HepG2 (cell line): ENCODE measurements around the gene CD200. TPM values are rescaled to one million over a fixed set of nuclear protein-coding genes. Genes with fewer than 3 reads are reported as not detected.

ENCODE experiments used
- ATAC-seq: fragments of 200-7000 bp; cut with Tn5 transposase; 3 replicates; pipeline ENCODE4 v1.9.1; 2020; ENCODE audit warnings: mild to moderate bottlenecking, moderate library complexity
- BruUV-seq: library from RNA; stranded (reverse); fragments of 400-500 nt; replicated peaks from 2 replicates; lab custom pipeline; 2021; lab: Mats Ljungman, UMichigan
- CTCF ChIA-PET: fragments of 300-600 bp; formaldehyde crosslinking; extraction: SDS; loops from one replicate; lab custom pipeline; 2021; ENCODE audit warnings: low total read pairs, inconsistent platforms, low intra/inter-chr PET ratio; lab: Yijun Ruan, JAX
- POLR2A ChIA-PET: fragments of 350-600 bp; sonication (Branson Sonifier 250); formaldehyde crosslinking; loops from one replicate; lab custom pipeline; 2020; ENCODE audit warnings: antibody characterized with exemption, inconsistent platforms; lab: Yijun Ruan, JAX
- DNase-seq: peaks from one replicate; pipeline ENCODE4 v3.0.0-alpha.2; 2015; ENCODE audit warnings: low spot score
- FAIRE-seq: peaks from 3 replicates; lab custom pipeline; 2011; peaks lifted over from hg19 to GRCh38; lab: Jason Lieb, UNC
- H2AFZ ChIP-seq: one replicate; pipeline ENCODE4 v1.6.1; 2011; ENCODE audit warnings: low read length, inconsistent platforms
- H3K27ac ChIP-seq: fragments of 300-600 bp; 3 replicates; pipeline ENCODE4 v1.8.0; 2011; ENCODE audit warnings: mixed run types, mild to moderate bottlenecking, mixed read lengths, low read length, inconsistent platforms; ENCODE audit not compliant: insufficient read depth; ENCODE audit errors: extremely low read length
- H3K27me3 ChIP-seq, 2 experiments: fragments of 200-600 bp in 1 of 2; 2 replicates in 1 of 2; 3 replicates in 1 of 2; pipeline versions ENCODE4 v1.6.0 to v1.8.0; 2011; ENCODE audit warnings: low read length in 2 of 2, mild to moderate bottlenecking in 2 of 2, moderate library complexity in 2 of 2, inconsistent platforms in 1 of 2; ENCODE audit not compliant: insufficient read depth in 2 of 2, control insufficient read depth in 1 of 2
- H3K36me3 ChIP-seq, 2 experiments: fragments of 200-600 bp in 1 of 2; replicated peaks in 1 of 2; 2 replicates in 1 of 2; 3 replicates in 1 of 2; pipeline versions ENCODE4 v1.5.1 to v1.8.0; 2011; ENCODE audit warnings: low read length in 2 of 2, inconsistent platforms in 1 of 2; ENCODE audit not compliant: insufficient read depth in 2 of 2, control insufficient read depth in 1 of 2
- H3K4me1 ChIP-seq: 2 replicates; pipeline ENCODE4 v1.5.1; 2012; ENCODE audit warnings: low read length, inconsistent platforms; ENCODE audit not compliant: insufficient read depth
- H3K4me2 ChIP-seq: 2 replicates; pipeline ENCODE4 v1.6.0; 2011; ENCODE audit warnings: low read depth, low read length, inconsistent platforms
- H3K4me3 ChIP-seq, 3 experiments: fragments of 200-600 bp in 1 of 3; sonication (generic), shearing (Covaris generic) in 1 of 3; replicated peaks in 1 of 3; 2 replicates each; pipeline ENCODE4 v1.5.1; 2011 to 2016; ENCODE audit warnings: low read length in 3 of 3, inconsistent platforms in 2 of 3, low read depth in 2 of 3, mild to moderate bottlenecking in 2 of 3, control low read depth in 1 of 3, mixed read lengths in 1 of 3; ENCODE audit not compliant: insufficient read depth in 1 of 3
- H3K79me2 ChIP-seq: one replicate; pipeline ENCODE4 v1.6.1; 2011; ENCODE audit warnings: low read length, inconsistent platforms; ENCODE audit not compliant: insufficient read depth
- H3K9ac ChIP-seq: 2 replicates; pipeline ENCODE4 v1.6.0; 2011; ENCODE audit warnings: mild to moderate bottlenecking, low read depth, low read length, inconsistent platforms; ENCODE audit not compliant: insufficient read depth
- H3K9me3 ChIP-seq: 2 replicates; pipeline ENCODE4 v1.5.1; 2012; ENCODE audit warnings: mild to moderate bottlenecking, low read length
- H4K20me1 ChIP-seq: 2 replicates; pipeline ENCODE4 v1.6.0; 2011; ENCODE audit warnings: inconsistent platforms, mild to moderate bottlenecking, low read length, moderate library complexity; ENCODE audit not compliant: insufficient read depth
- ARID4A ChIP-seq: sonication (generic); formaldehyde crosslinking; IDR thresholded peaks from 2 replicates; pipeline ENCODE4 v1.5.0; 2020; ENCODE audit warnings: mild to moderate bottlenecking, missing genetic modification reagents, borderline replicate concordance
- PPARG ChIP-seq: conservative IDR thresholded peaks from 2 replicates; pipeline ENCODE4 v1.6.1; 2016; ENCODE audit warnings: missing biosample characterization, missing genetic modification reagents
- SAFB2 ChIP-seq: sonication (generic); formaldehyde crosslinking; IDR thresholded peaks from 2 replicates; pipeline ENCODE4 v1.5.1; 2020; ENCODE audit warnings: missing genetic modification reagents, low read depth, mild to moderate bottlenecking, borderline replicate concordance
- ZBTB1 ChIP-seq: sonication (generic); formaldehyde crosslinking; IDR thresholded peaks from 2 replicates; pipeline ENCODE4 v1.4.0; 2020; ENCODE audit warnings: missing genetic modification reagents, borderline replicate concordance
- WGBS: methylation state at CpG from one replicate; pipeline ENCODE4 v1.1.6; 2017; ENCODE audit warnings: low lambda C conversion rate; 5-methylcytosine and 5-hydroxymethylcytosine counted together
- in situ Hi-C: cut with HindIII; loops from 2 replicates; pipeline ENCODE4 v1.10.0; 2017; ENCODE audit warnings: low pct_unique_long_range_greater_than_20kb; ENCODE audit not compliant: extremely low pct_ligation_motif_present
- intact Hi-C: fragments of 100-400 bp; cut with micrococcal nuclease; formaldehyde crosslinking; loops from one replicate; pipeline ENCODE4 v1.10.0; 2022; ENCODE audit not compliant: unreplicated experiment
- polyA plus RNA-seq, 8 experiments: library from polyadenylated mRNA; depleted of rRNA in 3 of 8; stranded (reverse) in 7 of 8; unstranded in 1 of 8; fragments of >200 nt; fragmentation: Illumina TruSeq in 4 of 8; extraction: Trizol in 4 of 8; gene quantifications; 2 replicates each; pipeline versions ENCODE4 v1.2.1 to v1.2.3, GENCODE V29; 2011 to 2016; ENCODE audit warnings: low read depth in 4 of 8, missing spikeins in 1 of 8, mixed read lengths in 1 of 8; ENCODE audit not compliant: insufficient read depth in 1 of 8
- total RNA-seq, 5 experiments: library from RNA; depleted of rRNA; stranded (reverse); fragments of >200 nt; fragmentation: Illumina TruSeq; extraction: Trizol; gene quantifications; 2 replicates each; pipeline ENCODE4 v1.2.3, GENCODE V29; 2016; ENCODE audit warnings: low read depth in 1 of 5

Gene CD200
- total and polyA plus RNA-seq, 2 of the 13 experiments (the other 11 are each of a cell fraction or from before 2014, with no cell fraction given), result not detected

- no peaks in the 10 kb centered on the region for H3K36me3 ChIP-seq
- no peaks in the 10 kb centered on the region for H3K79me2 ChIP-seq
- no peak overlapping the region for H3K9ac ChIP-seq
- BruUV-seq, result no TSS peak
- H4K20me1 ChIP-seq, result no peaks in the 10 kb centered on the region
- DNase-seq (no peak), ATAC-seq (no peak)
- H3K4me3 ChIP-seq, result no peak overlapping the region
- H3K4me1 ChIP-seq, result no peaks in the 10 kb centered on the region
- POLR2A ChIA-PET, result no interaction called here
- intact Hi-C loops, result no loop called here
- in situ Hi-C loops, result no loop called here
- H3K9me3 ChIP-seq, result no peaks in the 10 kb centered on the region
- no peak overlapping the region for H2AFZ ChIP-seq
- no peak for TF ChIP-seq ZBTB1 (CRISPR knock-in tag)
- no peak for TF ChIP-seq ARID4A (CRISPR knock-in tag)
- no peak for TF ChIP-seq PPARG (CRISPR knock-in tag)
- no peak for TF ChIP-seq SAFB2
- TF ChIP-seq, all 625 proteins: peak for 0
- no peak for FAIRE-seq
- CTCF ChIA-PET, result no interaction called here
- 3% methylated on average over 6 of the region's 6 CpGs for WGBS
- no peaks in the 10 kb centered on the region for H3K27me3 ChIP-seq
- H3K27ac ChIP-seq, result no peak overlapping the region
- no peak overlapping the region for H3K4me2 ChIP-seq
Observed at GRCh38 chr3:112407214-112407887, 74.4 kb downstream of the CD200 start.
